HepG2 (cell line): ENCODE results near the gene KARS1. TPM values are rescaled to one million over a fixed set of nuclear protein-coding genes. Genes with fewer than 3 reads are reported as not detected.

Experiments
- BCL6 ChIP-seq: IDR thresholded peaks from 2 replicates; pipeline ENCODE4 v1.6.1; 2016; ENCODE audit warnings: missing genetic modification reagents, missing compliant biosample characterization
- CBFB ChIP-seq: sonication (generic); formaldehyde crosslinking; IDR thresholded peaks from 2 replicates; pipeline ENCODE4 v1.4.0; 2020; ENCODE audit warnings: missing genetic modification reagents
- DNMT3B ChIP-seq: conservative IDR thresholded peaks from 2 replicates; pipeline ENCODE4 v1.6.1; 2016; ENCODE audit warnings: missing biosample characterization, control low read depth
- HCFC1 ChIP-seq: fragments of 150-350 bp; IDR thresholded peaks from 2 replicates; pipeline ENCODE4 v1.6.1; 2014; ENCODE audit warnings: low read depth, low read length
- KDM6A ChIP-seq: IDR thresholded peaks from 2 replicates; pipeline ENCODE4 v1.6.1; 2016; ENCODE audit warnings: low read depth
- MAF1 ChIP-seq: sonication (generic); formaldehyde crosslinking; IDR thresholded peaks from 2 replicates; pipeline ENCODE4 v1.5.0; 2020; ENCODE audit warnings: missing genetic modification reagents, borderline replicate concordance
- PCBP2 ChIP-seq: fragments of 200-400 bp; formaldehyde crosslinking; optimal IDR thresholded peaks from 2 replicates; pipeline ENCODE3; 2018; ENCODE audit warnings: low read length, low read depth; ENCODE audit not compliant: poor library complexity, severe bottlenecking
- REPIN1 ChIP-seq: sonication (generic); formaldehyde crosslinking; IDR thresholded peaks from 2 replicates; pipeline ENCODE4 v1.8.0; 2022; ENCODE audit warnings: missing genetic modification reagents, low read depth, mild to moderate bottlenecking, borderline replicate concordance
- SIN3B ChIP-seq: fragments of 150-350 bp; IDR thresholded peaks from 2 replicates; pipeline ENCODE4 v1.6.1; 2014; ENCODE audit warnings: low read length
- TBX3 ChIP-seq: fragments of 450-650 bp; IDR thresholded peaks from 2 replicates; pipeline ENCODE4 v1.6.1; 2017; ENCODE audit warnings: antibody characterized with exemption, mild to moderate bottlenecking, inconsistent platforms, borderline replicate concordance
- ZFP41 ChIP-seq: sonication (generic); formaldehyde crosslinking; IDR thresholded peaks from 2 replicates; pipeline ENCODE4 v1.4.0; 2020; ENCODE audit warnings: mild to moderate bottlenecking, missing genetic modification reagents, borderline replicate concordance
- ZMYM2 ChIP-seq: sonication (generic); formaldehyde crosslinking; IDR thresholded peaks from 2 replicates; pipeline ENCODE4 v1.8.0; 2022; ENCODE audit warnings: mild to moderate bottlenecking, missing genetic modification reagents
- ZNF124 ChIP-seq: sonication (generic); formaldehyde crosslinking; IDR thresholded peaks from 2 replicates; pipeline ENCODE4 v1.4.0; 2020; ENCODE audit warnings: missing genetic modification reagents
- ZNF317 ChIP-seq: sonication (generic); formaldehyde crosslinking; IDR thresholded peaks from 2 replicates; pipeline ENCODE4 v1.5.0; 2020; ENCODE audit warnings: mild to moderate bottlenecking, missing genetic modification reagents
- ZNF547 ChIP-seq: sonication (generic); formaldehyde crosslinking; IDR thresholded peaks from 2 replicates; pipeline ENCODE4 v1.5.1; 2020; ENCODE audit warnings: mild to moderate bottlenecking, missing genetic modification reagents
- ZNF629 ChIP-seq: sonication (generic); formaldehyde crosslinking; conservative IDR thresholded peaks from 2 replicates; pipeline ENCODE4 v1.5.0; 2020; ENCODE audit warnings: missing genetic modification reagents
- ZNF720 ChIP-seq: sonication (generic); formaldehyde crosslinking; IDR thresholded peaks from 2 replicates; pipeline ENCODE4 v1.4.0; 2020; ENCODE audit warnings: missing genetic modification reagents
- ZNF772 ChIP-seq: sonication (generic); formaldehyde crosslinking; IDR thresholded peaks from 2 replicates; pipeline ENCODE4 v1.5.0; 2020; ENCODE audit warnings: mild to moderate bottlenecking, missing genetic modification reagents
- ZSCAN12 ChIP-seq: sonication (generic); formaldehyde crosslinking; IDR thresholded peaks from 2 replicates; pipeline ENCODE4 v1.9.0; 2021; ENCODE audit warnings: mild to moderate bottlenecking, missing genetic modification reagents
- ZSCAN9 ChIP-seq: IDR thresholded peaks from 2 replicates; pipeline ENCODE4 v1.6.1; 2016; ENCODE audit warnings: borderline replicate concordance
- polyA plus RNA-seq, 8 experiments: library from polyadenylated mRNA; depleted of rRNA in 3 of 8; stranded (reverse) in 7 of 8; unstranded in 1 of 8; fragments of >200 nt; fragmentation: Illumina TruSeq in 4 of 8; extraction: Trizol in 4 of 8; gene quantifications; 2 replicates each; pipeline versions ENCODE4 v1.2.1 to v1.2.3, GENCODE V29; 2011 to 2016; ENCODE audit warnings: low read depth in 4 of 8, missing spikeins in 1 of 8, mixed read lengths in 1 of 8; ENCODE audit not compliant: insufficient read depth in 1 of 8
- total RNA-seq, 5 experiments: library from RNA; depleted of rRNA; stranded (reverse); fragments of >200 nt; fragmentation: Illumina TruSeq; extraction: Trizol; gene quantifications; 2 replicates each; pipeline ENCODE4 v1.2.3, GENCODE V29; 2016; ENCODE audit warnings: low read depth in 1 of 5
- TF ChIP-seq, protein P1 (sequence below): sonication (generic); formaldehyde crosslinking; conservative IDR thresholded peaks from 2 replicates; pipeline ENCODE4 v1.4.0; 2020; ENCODE audit warnings: mild to moderate bottlenecking, missing genetic modification reagents, moderate library complexity
- TF ChIP-seq, protein P2 (sequence below): sonication (generic); formaldehyde crosslinking; IDR thresholded peaks from 2 replicates; pipeline ENCODE4 v1.4.0; 2020; ENCODE audit warnings: low read depth, mild to moderate bottlenecking, missing genetic modification reagents
- TF ChIP-seq, protein P3 (sequence below): IDR thresholded peaks from 2 replicates; pipeline ENCODE4 v1.4.0; 2020; ENCODE audit warnings: mild to moderate bottlenecking, missing genetic modification reagents

The KARS1 gene
- total and polyA plus RNA-seq, 2 of the 13 experiments (the other 11 are each of a cell fraction or from before 2014, with no cell fraction given): 141 to 276 TPM

DNA sequence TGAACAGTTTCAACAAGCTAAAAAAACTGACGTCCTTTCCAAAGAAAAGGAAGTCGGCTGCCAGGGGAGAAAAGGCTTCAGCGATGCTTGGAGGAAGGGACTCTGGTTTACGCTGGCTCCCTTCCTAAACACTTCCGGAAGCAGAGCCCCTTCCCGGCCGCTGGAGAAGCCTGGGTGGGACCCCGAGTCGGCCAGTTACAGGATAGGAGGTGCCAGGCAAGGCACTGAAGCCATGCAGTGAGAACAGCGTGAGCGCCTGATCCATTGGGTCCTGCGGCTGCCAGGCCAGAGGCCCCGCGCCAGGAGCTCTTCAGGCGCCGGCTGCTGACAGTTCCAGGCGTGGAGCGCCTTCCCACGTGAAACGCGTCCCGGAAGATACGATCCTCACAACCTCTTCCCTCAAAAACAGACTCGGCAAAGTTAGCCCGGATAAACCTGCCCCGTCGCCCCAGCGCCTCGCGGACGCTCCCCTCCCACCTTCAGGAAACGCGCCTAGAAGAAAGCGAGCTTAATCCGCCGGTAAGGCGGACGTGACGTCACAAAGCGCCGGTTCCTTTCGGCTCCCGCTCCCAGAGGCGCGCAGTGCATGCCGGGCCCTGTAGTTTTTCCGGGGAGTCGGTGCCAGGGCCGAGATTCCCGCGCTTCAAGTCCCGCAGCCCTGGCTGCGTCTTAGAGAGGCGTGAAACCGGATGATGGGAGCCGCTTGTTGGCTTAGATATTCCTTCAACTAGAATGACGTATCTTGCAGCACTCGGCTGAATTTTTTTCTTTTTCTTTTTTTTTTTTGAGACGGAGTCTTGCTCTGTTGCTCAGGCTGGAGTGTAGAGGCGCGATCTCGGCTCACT is 24.5 kb downstream of the KARS1 start, which contains the start of gene ADAT1 (continued):
- TF ChIP-seq SIN3B (peak; percentile 77), TBX3 (peak; percentile 39; the same call in 1 of the 2 replicates), ZNF629 (CRISPR knock-in tag) (0 out of 2 replicates have a peak, but pooled peaks have one; percentile 11), REPIN1 (CRISPR knock-in tag) (peak; percentile 91), ZNF772 (CRISPR knock-in tag) (peak; percentile 82), KDM6A (CRISPR knock-in tag) (no peak), ZMYM2 (peak; percentile 62; the same call in 1 of the 2 replicates), ZNF547 (CRISPR knock-in tag) (peak; percentile 78; the same call in 1 of the 2 replicates), DNMT3B (CRISPR knock-in tag) (no peak; the same call in 1 of the 2 replicates), ZFP41 (CRISPR knock-in tag) (no peak), ZNF124 (peak; percentile 85), CBFB (CRISPR knock-in tag) (peak; percentile 73; the same call in 1 of the 2 replicates), ZNF317 (CRISPR knock-in tag) (peak; percentile 70), ZSCAN12 (CRISPR knock-in tag) (peak; percentile 40; the same call in 1 of the 2 replicates), ZNF720 (CRISPR knock-in tag) (no peak), HCFC1 (peak; percentile 95), BCL6 (peak; percentile 35; the same call in 1 of the 2 replicates), ZSCAN9 (CRISPR knock-in tag) (peak; percentile 64; the same call in 1 of the 2 replicates), MAF1 (CRISPR knock-in tag) (peak; percentile 66; the same call in 1 of the 2 replicates), PCBP2 (no peak)
- TF ChIP-seq, protein P1, sequence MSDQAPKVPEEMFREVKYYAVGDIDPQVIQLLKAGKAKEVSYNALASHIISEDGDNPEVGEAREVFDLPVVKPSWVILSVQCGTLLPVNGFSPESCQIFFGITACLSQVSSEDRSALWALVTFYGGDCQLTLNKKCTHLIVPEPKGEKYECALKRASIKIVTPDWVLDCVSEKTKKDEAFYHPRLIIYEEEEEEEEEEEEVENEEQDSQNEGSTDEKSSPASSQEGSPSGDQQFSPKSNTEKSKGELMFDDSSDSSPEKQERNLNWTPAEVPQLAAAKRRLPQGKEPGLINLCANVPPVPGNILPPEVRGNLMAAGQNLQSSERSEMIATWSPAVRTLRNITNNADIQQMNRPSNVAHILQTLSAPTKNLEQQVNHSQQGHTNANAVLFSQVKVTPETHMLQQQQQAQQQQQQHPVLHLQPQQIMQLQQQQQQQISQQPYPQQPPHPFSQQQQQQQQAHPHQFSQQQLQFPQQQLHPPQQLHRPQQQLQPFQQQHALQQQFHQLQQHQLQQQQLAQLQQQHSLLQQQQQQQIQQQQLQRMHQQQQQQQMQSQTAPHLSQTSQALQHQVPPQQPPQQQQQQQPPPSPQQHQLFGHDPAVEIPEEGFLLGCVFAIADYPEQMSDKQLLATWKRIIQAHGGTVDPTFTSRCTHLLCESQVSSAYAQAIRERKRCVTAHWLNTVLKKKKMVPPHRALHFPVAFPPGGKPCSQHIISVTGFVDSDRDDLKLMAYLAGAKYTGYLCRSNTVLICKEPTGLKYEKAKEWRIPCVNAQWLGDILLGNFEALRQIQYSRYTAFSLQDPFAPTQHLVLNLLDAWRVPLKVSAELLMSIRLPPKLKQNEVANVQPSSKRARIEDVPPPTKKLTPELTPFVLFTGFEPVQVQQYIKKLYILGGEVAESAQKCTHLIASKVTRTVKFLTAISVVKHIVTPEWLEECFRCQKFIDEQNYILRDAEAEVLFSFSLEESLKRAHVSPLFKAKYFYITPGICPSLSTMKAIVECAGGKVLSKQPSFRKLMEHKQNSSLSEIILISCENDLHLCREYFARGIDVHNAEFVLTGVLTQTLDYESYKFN (CRISPR knock-in tag): peak; percentile 46; the same call in 1 of the 2 replicates
- TF ChIP-seq, protein P2, sequence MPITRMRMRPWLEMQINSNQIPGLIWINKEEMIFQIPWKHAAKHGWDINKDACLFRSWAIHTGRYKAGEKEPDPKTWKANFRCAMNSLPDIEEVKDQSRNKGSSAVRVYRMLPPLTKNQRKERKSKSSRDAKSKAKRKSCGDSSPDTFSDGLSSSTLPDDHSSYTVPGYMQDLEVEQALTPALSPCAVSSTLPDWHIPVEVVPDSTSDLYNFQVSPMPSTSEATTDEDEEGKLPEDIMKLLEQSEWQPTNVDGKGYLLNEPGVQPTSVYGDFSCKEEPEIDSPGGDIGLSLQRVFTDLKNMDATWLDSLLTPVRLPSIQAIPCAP (CRISPR knock-in tag): no peak
- TF ChIP-seq, protein P3, sequence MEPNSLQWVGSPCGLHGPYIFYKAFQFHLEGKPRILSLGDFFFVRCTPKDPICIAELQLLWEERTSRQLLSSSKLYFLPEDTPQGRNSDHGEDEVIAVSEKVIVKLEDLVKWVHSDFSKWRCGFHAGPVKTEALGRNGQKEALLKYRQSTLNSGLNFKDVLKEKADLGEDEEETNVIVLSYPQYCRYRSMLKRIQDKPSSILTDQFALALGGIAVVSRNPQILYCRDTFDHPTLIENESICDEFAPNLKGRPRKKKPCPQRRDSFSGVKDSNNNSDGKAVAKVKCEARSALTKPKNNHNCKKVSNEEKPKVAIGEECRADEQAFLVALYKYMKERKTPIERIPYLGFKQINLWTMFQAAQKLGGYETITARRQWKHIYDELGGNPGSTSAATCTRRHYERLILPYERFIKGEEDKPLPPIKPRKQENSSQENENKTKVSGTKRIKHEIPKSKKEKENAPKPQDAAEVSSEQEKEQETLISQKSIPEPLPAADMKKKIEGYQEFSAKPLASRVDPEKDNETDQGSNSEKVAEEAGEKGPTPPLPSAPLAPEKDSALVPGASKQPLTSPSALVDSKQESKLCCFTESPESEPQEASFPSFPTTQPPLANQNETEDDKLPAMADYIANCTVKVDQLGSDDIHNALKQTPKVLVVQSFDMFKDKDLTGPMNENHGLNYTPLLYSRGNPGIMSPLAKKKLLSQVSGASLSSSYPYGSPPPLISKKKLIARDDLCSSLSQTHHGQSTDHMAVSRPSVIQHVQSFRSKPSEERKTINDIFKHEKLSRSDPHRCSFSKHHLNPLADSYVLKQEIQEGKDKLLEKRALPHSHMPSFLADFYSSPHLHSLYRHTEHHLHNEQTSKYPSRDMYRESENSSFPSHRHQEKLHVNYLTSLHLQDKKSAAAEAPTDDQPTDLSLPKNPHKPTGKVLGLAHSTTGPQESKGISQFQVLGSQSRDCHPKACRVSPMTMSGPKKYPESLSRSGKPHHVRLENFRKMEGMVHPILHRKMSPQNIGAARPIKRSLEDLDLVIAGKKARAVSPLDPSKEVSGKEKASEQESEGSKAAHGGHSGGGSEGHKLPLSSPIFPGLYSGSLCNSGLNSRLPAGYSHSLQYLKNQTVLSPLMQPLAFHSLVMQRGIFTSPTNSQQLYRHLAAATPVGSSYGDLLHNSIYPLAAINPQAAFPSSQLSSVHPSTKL (CRISPR knock-in tag): peak; percentile 72
